HG02970 (cell line): ENCODE measurements around the gene ZNF189.

ENCODE experiments used
- ATAC-seq: cut with Tn5 transposase; IDR thresholded peaks from one replicate; pipeline ENCODE4 v1.9.1; 2021; ENCODE audit warnings: mild to moderate bottlenecking, moderate library complexity, moderate number of reproducible peaks; ENCODE audit not compliant: unreplicated experiment, low FRiP score

ZNF189 gene

DNA sequence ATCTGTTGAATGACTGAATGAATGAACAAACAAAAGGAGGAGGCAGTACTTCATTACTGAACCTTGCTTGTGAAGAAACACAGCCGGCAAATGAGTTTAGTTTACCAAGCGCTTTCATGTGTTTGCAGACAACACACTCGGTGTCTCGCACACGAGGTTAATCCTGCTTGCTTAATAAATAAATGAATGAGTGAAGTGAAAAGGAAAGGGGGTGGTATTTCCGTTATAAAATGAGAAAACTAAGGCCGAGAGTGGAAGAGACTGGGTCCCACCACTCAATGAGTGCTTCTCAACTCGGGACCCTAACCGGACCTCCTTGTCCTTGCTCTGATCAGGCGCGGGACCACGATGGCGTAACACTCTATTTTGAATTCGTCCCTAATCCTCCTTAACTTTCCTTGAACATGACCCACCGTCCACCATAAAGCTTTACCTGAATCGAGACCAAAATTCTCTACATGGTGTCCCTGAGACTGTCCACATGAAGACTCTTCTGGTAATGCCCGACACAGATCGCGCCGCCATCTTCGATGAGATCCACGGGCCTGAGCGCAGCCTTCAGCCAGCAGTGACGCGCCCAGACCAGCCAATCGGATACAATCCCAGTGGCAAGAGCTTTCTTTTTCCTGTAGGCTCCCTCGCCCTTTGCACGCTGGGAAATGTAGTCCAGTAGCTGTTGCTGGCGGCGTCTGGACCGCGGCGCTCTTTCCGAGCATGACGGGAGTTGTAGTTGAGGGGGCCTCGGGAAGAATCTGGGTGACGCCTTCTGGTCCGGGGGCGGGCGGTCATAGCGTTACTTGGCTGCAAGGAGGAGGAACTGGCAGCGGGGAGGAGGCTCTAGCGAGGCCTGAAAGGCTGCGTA lies at the start of gene ZNF189, which contains the start of gene MRPL50:
TSS of gene ZNF189 (plus strand) at position 784 of the 862 bp plus-strand sequence. CDS start 306 bp downstream, outside the sequence.
TSS of gene MRPL50 (minus strand) at position 551 of the 862 bp plus-strand sequence. CDS start at position 525, 26 bp downstream.
- ATAC-seq, result peak; percentile 100

DNA sequence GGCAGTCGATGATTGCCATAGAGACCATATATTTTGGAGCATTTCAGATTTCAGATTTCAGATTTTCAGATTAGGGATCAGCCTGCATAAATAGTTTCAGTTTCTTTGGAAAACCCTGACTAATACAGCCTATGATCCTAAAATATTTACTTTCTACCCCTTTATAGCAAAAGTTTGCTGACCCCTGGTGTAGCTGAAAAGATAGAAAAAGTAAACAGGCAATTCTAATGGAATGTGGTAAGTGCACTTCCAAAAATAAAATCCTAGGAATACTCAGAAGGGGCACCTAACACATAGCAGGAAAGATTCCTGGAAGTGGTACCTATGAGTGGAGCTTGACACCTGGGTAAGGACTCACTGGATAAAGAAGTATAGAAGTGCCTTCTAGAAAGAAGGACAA lies 48.4 kb upstream of the ZNF189 start:
- ATAC-seq, result no peak

DNA sequence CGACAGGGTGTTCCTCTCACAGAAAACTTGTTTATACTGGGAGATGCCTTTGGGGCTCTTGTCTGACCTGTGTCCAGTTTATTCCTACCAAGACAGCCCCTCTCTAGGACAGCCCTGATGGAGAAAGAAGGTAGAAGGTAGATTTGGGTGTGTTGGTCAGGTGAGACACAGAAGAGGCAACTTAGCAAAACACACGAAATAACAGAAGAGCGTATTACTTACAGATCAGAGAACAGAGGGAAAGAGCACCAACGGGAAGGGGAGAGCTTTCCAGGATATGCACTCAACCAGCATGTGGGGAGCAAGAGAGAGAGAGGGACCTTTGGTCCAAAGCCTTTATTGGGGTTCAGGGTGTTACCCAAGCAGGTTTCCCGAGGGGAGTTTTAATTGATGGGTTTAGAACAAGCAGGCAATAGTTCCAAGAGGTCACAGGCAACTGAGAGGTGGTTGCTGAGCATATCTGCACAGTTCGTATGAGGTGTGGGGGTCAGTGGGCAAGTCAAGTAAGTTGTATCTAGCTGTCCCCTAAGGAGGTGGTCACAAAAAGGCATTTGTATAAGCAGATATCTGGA lies 45.7 kb upstream of the ZNF189 start:
- ATAC-seq, result no peak

DNA sequence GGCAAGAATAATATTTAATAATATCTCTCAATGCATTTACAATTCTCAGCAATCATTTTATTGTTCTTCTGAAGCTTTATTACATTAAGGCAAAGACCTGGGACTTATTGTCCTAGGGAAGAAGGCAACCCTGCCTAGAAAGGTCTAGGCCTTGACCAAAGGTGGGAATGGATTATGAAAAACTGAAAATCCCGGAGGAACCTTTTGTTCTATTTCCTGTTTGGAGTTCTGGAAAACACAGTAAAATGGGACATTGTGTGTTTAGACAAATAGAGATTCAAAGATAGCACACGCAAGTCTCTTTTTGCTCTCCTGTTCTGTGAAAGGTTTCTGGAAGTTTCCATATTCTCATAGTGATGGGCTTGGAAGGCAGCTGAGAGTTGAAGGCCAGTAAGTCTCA lies 45.0 kb upstream of the ZNF189 start:
- no peak for ATAC-seq

DNA sequence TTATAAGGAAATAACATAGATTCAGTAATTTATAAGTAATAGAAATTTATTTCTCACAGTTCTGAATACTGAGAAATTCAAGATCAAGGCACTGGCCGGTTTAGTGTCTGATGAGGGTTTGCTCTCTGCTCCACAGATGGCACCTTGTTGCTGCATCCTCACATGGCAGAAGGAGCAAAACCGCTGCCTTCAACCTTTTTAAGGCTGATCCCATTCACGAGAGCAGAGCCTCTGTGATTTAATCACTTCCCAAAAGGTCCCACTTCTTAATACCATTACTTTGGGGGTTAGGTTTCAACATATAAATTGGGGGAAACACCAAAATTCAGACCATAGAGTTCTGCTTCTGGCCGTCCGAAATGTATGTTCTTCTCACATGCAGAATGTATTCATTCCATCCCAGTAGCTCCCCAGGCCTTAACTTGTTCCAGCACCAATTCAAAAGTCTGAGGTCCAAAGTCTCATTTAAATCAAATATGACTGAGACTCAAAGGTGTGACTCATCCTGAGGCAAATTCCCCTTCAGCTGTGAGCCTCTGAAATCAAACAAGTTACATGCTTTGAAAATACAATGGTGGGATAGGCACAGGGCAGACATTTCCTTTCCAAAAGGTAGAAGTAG lies 44.4 kb upstream of the ZNF189 start:
- no peak for ATAC-seq

DNA sequence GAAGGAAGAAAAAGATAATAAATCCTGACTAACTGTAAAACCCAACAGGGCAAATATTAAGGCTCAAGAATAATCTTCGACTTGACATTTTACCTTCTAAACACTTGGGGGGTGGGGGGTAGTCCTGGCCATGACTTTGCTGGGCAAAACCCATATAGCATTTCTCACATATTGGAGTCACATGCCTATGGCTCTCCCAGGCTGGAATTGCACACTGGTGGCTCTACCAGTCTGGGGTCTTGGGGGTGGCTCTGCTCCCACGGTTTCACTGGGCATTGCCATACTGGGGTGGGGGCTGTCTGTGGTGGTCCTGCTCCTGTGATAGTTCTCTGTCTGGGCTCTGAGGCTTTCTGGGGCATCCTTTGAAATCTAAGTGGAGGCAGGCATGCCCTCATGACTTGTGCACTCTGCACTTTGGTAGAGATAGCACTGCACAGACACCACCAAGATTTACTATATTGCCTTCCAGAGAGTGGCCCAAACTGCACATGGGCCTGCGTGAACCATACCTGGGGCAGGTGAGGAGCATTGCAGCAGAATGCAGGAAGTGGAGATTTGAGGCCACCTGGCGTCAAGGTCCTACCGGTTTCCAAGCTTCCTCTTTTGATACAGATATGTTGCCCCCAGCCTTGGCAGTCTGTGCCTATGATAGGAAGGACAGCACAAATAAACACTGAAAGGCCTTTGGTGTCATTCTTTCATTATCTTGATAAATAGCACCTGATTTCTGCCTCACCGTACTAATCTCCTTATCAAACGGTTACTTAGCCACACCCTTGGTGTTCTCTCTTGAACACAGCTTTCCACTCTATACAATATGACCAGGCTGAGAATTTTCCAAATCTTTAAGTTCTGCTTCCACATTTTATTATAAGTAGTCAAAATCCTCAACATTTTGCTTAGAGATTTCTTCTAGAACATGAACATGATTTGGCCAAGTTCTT lies 43.6 kb upstream of the ZNF189 start:
- ATAC-seq, result no peak

DNA sequence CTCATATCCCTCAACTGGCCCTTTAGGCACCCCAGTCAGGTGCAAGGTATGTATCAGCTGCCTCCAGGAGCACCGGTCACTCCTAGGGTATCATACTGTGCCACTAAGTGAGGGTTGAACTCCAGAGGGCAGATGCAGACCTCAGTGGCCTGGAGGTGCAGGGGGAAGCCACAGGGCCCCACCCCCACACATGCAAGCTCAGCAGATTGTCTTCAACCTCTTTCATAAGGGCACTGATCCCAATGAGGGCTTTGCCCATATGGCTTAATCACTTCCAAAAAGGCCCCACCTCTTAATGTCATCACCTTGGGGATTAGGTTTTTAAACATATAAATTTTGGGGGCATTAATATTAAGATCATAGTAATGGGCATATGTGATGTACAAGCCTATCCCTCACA lies 42.0 kb upstream of the ZNF189 start:
- no peak for ATAC-seq

DNA sequence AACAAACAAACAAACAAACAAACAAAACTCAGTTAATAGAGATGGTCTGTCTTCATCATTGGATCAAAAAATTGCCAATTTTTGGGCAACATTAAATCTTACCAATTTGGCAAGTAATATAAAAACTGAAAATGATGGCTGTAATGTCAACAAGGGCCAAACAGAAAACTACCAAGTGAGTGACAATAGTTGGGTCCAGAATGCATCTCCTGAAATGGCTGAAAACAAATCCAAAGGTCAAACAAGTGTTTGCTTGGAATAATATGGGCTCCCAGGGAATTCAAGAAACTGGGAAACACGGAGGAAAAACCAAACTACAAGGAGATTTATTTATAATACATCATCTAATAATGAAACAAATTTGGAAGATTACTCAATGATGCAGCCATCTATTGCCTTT lies 39.0 kb upstream of the ZNF189 start:
- ATAC-seq, result no peak

DNA sequence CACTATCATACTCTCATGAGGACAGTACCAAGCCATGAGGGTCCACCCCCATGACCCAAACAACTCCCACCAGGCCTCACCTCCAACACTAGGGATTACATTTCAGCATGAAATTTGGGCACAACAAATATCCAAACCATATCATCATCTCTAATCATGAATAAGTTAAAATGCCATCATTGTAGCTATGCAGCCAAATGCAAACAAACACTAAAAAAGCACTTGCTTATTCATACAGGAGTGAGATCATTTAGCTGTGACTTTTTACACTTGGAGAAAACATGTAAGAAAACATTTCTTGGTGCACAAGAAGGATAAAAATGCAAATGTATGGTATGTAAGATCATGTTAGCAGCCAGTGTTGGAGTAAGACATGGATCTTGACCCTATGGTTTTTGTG lies 38.0 kb upstream of the ZNF189 start:
- no peak for ATAC-seq

DNA sequence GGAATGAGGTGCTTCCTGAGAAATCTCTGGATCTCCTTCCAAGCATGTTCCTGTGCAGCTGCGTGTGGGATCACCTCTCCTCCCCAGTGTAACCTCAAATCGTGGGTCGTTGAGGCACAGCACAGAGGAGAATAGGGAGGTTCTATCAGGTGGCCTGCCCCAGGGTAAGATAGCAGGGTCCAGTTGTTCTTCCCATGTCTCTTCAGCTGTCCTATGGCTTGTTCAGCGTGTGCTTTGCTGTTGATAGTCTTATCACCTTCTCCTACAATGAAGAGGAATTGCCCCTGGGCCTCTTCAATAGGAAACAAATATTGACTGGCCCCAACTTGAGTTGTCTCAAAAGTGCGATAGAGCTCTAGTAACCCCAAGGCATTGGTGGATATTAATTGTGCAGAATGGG lies 36.2 kb upstream of the ZNF189 start:
- no peak for ATAC-seq

DNA sequence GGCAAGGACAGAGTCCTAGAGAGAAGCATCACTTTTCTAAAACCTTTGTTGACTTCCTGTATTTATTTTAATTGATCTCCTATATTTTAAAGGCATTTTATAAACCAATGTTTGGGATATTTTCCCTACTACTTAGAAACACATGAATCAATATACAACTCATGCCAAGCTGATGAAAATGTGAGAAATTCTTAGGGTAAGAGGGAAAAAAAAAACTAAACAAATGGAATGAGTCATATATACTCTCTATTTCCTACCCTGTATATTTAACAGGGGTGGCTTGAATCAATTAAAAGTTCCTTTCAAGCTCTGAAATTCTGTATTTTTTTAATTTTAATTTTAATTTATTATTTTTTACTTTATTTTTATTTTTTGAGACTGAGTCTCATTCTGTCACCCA lies 33.5 kb upstream of the ZNF189 start:
- no peak for ATAC-seq

DNA sequence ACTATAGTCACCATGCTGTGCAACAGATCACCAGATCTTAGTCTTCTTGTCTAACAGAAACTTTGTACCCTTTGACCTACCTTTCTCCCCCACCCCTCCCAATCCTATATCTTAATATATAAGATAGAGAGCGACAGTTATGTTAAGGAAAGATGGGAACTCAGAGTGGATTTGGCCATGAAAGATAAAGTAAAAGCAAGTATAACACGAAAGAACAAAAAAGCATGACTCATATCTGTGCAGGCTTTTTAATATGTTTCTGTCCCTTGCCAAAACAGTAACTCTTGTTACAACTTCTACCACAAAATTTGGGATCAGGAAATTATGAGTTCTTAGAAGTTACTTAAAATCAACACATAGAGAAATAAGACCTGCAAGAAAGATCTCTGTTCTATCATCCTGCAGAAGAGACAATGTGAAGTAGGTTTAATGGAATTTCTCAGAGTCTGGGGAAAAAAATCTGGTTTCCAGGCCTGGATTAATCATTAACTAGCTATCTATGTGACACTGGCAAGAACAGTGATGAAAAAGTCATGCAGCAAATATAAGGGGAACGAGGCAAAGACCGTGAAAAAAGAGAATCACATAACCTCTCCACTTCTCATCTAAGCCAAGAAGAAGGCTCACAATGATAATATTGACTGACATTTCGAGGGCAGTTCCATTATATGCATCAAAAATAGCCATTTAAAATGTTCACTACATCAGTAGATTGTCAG lies 32.5 kb upstream of the ZNF189 start:
- ATAC-seq, result no peak

DNA sequence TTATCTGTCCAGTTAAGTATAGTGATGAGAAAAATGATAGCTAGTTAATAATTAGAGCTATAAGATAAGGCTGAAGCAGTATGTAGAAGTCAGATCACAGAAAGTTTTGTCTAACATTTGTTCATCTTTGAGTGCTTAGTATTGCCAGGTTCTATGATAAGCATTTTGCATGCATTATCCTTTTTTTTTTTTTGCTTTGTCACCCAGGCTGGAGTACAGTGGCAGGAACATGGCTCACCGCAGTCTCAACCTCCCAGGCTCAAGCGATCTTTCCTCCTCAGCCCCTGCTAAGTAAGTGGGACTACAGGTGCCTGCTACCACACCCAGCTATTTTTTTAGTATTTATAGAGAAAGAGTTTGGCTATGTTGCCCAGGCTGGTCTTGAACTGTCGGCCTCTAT lies 31.3 kb upstream of the ZNF189 start:
- ATAC-seq, result no peak

DNA sequence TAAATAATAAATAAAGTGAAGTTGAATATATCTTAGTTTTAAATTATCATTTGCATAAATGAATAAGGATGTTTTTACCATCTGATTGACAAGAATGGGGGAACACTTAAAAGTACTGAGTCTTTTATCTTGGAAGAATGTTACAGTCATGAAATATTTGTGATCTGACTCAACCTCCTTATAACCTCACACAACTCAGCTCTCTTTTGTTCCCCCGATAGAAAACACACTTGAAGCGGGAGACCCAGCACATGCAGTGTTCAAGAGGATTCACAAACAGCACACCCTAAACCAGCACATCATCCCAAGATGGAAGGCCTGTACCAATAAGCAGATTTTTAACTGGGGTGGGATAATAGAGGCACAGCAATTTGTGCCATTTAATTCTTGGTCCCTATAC lies 29.4 kb upstream of the ZNF189 start:
- no peak for ATAC-seq

DNA sequence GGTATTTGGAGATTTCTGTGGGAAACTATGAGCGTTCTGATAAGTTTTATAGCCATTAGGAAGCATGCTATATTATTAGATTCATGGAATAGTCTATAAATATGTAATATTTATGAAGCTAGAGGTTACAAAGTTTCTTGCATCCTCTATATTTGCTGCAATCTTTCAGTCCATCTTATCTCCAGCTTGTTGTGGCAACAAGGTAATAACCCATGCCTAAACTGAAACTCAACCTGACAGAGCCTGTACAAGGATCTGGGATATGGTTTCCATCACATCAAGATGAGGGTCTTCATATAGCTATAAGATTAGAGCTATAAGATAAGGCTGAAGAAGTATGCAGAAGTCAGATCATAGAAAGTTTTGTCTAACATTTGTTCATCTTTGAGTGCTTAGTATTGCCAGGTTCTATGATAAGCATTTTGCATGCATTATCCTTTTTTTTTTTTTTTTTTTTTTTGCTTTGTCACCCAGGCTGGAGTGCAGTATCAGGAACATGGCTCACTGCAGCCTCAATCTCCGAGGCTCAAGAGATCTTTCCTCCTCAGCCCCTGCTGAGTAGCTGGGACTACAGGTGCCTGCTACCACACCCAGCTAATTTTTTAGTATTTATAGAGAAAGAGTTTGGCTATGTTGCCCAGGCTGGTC lies 28.6 kb upstream of the ZNF189 start:
- ATAC-seq, result no peak

DNA sequence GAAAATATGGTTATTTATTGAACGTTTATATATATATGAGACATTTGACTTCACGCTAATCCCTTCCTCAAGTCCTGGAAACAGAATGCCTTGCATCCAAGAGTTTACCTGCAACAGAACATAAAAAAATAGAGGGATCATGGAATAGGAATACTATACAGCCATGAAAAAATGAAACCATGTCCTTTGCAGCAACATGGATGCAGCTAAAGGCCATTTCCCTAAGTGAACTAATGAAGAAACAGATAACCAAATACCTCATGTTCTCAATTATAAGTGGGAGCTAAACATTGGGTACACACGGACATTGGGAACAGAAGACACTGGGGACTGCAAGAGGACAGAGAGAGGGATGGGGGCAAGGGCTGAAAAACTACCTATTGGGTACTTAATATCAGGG lies 26.8 kb upstream of the ZNF189 start:
- no peak for ATAC-seq

DNA sequence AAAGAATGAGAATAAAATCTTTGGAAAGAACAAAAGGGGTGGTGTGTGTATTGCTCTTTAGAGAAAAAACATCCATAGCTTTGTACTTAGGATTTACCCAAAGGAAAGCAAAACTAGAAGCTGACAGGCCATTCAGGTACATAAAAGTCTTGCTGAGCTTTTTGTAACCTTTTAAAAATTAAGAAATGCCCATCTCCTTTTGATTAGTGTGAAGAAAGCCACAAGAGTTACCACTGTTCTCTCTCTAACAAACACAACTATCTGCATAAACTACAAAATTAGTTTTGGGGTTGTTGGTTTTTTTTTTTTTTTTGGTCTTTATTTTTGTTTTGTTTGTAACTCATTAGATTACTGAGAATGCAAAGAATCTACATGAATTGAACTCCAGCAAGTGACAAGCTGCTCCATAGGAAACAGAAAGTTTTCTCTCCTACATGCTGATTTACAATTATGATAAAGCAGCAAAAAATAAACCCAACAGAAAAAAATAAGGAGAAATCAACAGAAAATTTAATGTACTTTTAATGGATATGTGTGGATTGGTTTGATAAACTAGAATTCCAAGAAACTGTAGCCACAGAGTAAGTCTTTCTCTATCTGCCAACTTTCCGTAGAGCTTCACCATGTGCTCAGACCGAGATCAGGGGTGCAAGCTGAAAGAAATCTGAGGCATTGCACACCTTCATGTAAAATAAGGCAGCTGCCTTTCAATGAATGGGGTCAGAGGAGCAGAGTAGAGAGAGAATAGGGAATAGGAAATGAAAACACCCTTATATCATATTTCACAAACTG lies 26.1 kb upstream of the ZNF189 start:
- no peak for ATAC-seq

DNA sequence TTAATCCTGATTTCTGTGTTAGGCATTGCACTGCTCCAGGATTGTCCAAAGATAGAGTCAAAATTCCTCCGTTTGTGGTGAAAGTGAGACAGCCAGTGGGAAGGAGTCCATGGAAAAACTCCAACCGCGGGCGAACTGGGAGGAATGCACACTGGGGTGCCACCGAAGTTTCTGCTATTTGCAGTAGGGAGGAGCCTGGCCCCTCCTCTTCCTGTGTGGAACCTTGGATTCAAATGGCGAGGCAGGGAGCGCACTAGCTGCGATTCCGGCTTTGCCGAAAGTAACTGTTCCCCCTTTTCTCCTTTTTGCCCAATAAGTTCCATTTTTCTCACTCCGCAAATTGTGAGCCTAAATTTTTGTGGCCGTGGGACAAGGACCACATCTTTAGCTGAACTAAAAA lies 23.1 kb upstream of the ZNF189 start:
- no peak for ATAC-seq
